ENCODE data around the gene UVSSA.
"Not testable (repeated sequence)": the region's sequence is repeated elsewhere in the genome, so short reads cannot be mapped to it uniquely, and the experiment has no call there.

Gene UVSSA

GRCh38 chr4:1376841-1377605 is 30.0 kb downstream of the UVSSA start:
- DNase-seq (ENCODE audit: low read depth in 2 of 2): no peak

- no peak for DNase-seq (ENCODE audit: low read depth in 2 of 2)
These were observed 30.7 kb downstream of the UVSSA start for GRCh38 chr4:1377606-1378261.

GRCh38 chr4:1378559-1379231 is 31.7 kb downstream of the UVSSA start:
- no peak for DNase-seq (ENCODE audit: low read depth in 2 of 2)

GRCh38 chr4:1379351-1379781 is 32.4 kb downstream of the UVSSA start:
- no peak for DNase-seq (ENCODE audit: low read depth in 2 of 2)

GRCh38 chr4:1379801-1380331 is 32.9 kb downstream of the UVSSA start:
- DNase-seq (ENCODE audit: low read depth in 2 of 2): no peak

GRCh38 chr4:1380368-1381151 is 33.6 kb downstream of the UVSSA start:
- no peak for DNase-seq (ENCODE audit: low read depth in 2 of 2)

GRCh38 chr4:1381181-1381621 is 34.2 kb downstream of the UVSSA start:
- no peak for DNase-seq (ENCODE audit: low read depth in 2 of 2)

- no peak for DNase-seq (ENCODE audit: low read depth in 2 of 2)
These were observed 35.0 kb downstream of the UVSSA start for GRCh38 chr4:1381944-1382541.

- DNase-seq (ENCODE audit: low read depth in 2 of 2): no peak
These were observed 36.0 kb downstream of the UVSSA start for GRCh38 chr4:1382776-1383727.

- DNase-seq (ENCODE audit: low read depth in 2 of 2): no peak
These were observed 37.0 kb downstream of the UVSSA start for GRCh38 chr4:1383728-1384591.

- DNase-seq (ENCODE audit: low read depth in 2 of 2): no peak
These were observed 37.8 kb downstream of the UVSSA start for GRCh38 chr4:1384675-1385372.

- no peak for DNase-seq (ENCODE audit: low read depth in 2 of 2)
These were observed 38.6 kb downstream of the UVSSA start for GRCh38 chr4:1385373-1386340.

- not testable (repeated sequence) for DNase-seq (ENCODE audit: low read depth in 2 of 2)
These were observed 46.4 kb downstream of the UVSSA start for GRCh38 chr4:1393363-1393762.

- no peak for DNase-seq (ENCODE audit: low read depth in 2 of 2)
These were observed 46.9 kb downstream of the UVSSA start for GRCh38 chr4:1393866-1394265.

- DNase-seq (ENCODE audit: low read depth in 2 of 2): not testable (repeated sequence)
These were observed 47.8 kb downstream of the UVSSA start for GRCh38 chr4:1394554-1395388.

- not testable (repeated sequence) for DNase-seq (ENCODE audit: low read depth in 2 of 2)
These were observed 48.4 kb downstream of the UVSSA start for GRCh38 chr4:1395389-1395820.
